GM15510 (cell line): ENCODE measurements around the gene TNNT1.

ENCODE experiments used
- POLR2A ChIP-seq: IDR thresholded peaks from 3 replicates; pipeline ENCODE4 v1.6.1; 2011; ENCODE audit warnings: borderline replicate concordance; ENCODE audit not compliant: insufficient read length; ENCODE audit errors: extremely low read depth

Gene TNNT1

GRCh38 chr19:55112246-55112776 is 36.7 kb downstream of the TNNT1 start:
- TF ChIP-seq POLR2A = no peak

GRCh38 chr19:55111238-55111831 is 37.7 kb downstream of the TNNT1 start:
- no peak for TF ChIP-seq POLR2A

- no peak for TF ChIP-seq POLR2A
Observed at GRCh38 chr19:55109527-55110291, 39.3 kb downstream of the TNNT1 start.

GRCh38 chr19:55106591-55106990 is 42.4 kb downstream of the TNNT1 start:
- TF ChIP-seq POLR2A = no peak

- no peak for TF ChIP-seq POLR2A
Observed at GRCh38 chr19:55105237-55105636, 43.8 kb downstream of the TNNT1 start.

- no peak for TF ChIP-seq POLR2A
Observed at GRCh38 chr19:55103190-55103589, 45.8 kb downstream of the TNNT1 start.

GRCh38 chr19:55101261-55101660 is 47.7 kb downstream of the TNNT1 start:
- TF ChIP-seq POLR2A = no peak

- TF ChIP-seq POLR2A = no peak
Observed at GRCh38 chr19:55099557-55100506, 49.2 kb downstream of the TNNT1 start.

GRCh38 chr19:55098716-55099556 is 50.1 kb downstream of the TNNT1 start:
- no peak for TF ChIP-seq POLR2A

- TF ChIP-seq POLR2A = no peak
Observed at GRCh38 chr19:55097864-55098715, 50.9 kb downstream of the TNNT1 start.

- TF ChIP-seq POLR2A = no peak
Observed at GRCh38 chr19:55096061-55096701, 52.8 kb downstream of the TNNT1 start.

GRCh38 chr19:55095260-55096060 is 53.5 kb downstream of the TNNT1 start:
- TF ChIP-seq POLR2A = no peak
